K562 (cell line): ENCODE results near the gene TRAPPC12. TPM values are rescaled to one million over a fixed set of nuclear protein-coding genes. Genes with fewer than 3 reads are reported as not detected.

ENCODE experiments used
- HOXB6 ChIP-seq: fragments of 250-450 bp; sonication (Bioruptor Pico); IDR thresholded peaks from 2 replicates; pipeline ENCODE4 v1.5.1; 2022; ENCODE audit warnings: mild to moderate bottlenecking, borderline replicate concordance
- NR3C1 ChIP-seq: sonication (generic); formaldehyde crosslinking; IDR thresholded peaks from 2 replicates; pipeline ENCODE4 v1.8.1; 2022; ENCODE audit warnings: missing genetic modification reagents
- ZBED1 ChIP-seq: IDR thresholded peaks from 2 replicates; pipeline ENCODE4 v1.6.1; 2014
- ZNF318 ChIP-seq, 2 experiments: fragments of 450-650 bp; IDR thresholded peaks; 2 replicates each; pipeline ENCODE4 v1.6.1; 2016; ENCODE audit warnings: mild to moderate bottlenecking in 2 of 2, borderline replicate concordance in 1 of 2, low read depth in 1 of 2, moderate library complexity in 1 of 2
- polyA plus RNA-seq, 8 experiments: library from polyadenylated mRNA; depleted of rRNA in 4 of 8; stranded (reverse) in 5 of 8; unstranded in 3 of 8; fragments of >200 nt; fragmentation: Nextera tagmentation in 2 of 8; fragmentation: Illumina TruSeq in 1 of 8; extraction: Ambion mirVana in 2 of 8; extraction: Trizol in 1 of 8; gene quantifications; 2 replicates each; pipeline versions ENCODE4 v1.2.1 to v1.2.3, GENCODE V29; 2011 to 2014; ENCODE audit warnings: inconsistent platforms in 1 of 8, missing spikeins in 1 of 8
- total RNA-seq, 7 experiments: library from RNA; depleted of rRNA in 6 of 7; stranded (reverse); fragments of >200 nt in 6 of 7; fragmentation: Illumina TruSeq in 2 of 7; extraction: Trizol in 2 of 7; gene quantifications; 2 replicates each; pipeline versions ENCODE4 v1.2.1 to v1.2.3, GENCODE V29; 2011 to 2021; ENCODE audit warnings: low replicate concordance in 1 of 7
- TF ChIP-seq, protein P1 (sequence below): fragments of 250-450 bp; sonication (Bioruptor Pico); IDR thresholded peaks from 2 replicates; pipeline ENCODE4 v1.5.0; 2022; ENCODE audit warnings: mild to moderate bottlenecking

Gene TRAPPC12
- total and polyA plus RNA-seq, 9 of the 15 experiments (the other 6 are each of a cell fraction or from before 2014, with no cell fraction given) = 8.0 to 75.2 (median 39.1) TPM

DNA sequence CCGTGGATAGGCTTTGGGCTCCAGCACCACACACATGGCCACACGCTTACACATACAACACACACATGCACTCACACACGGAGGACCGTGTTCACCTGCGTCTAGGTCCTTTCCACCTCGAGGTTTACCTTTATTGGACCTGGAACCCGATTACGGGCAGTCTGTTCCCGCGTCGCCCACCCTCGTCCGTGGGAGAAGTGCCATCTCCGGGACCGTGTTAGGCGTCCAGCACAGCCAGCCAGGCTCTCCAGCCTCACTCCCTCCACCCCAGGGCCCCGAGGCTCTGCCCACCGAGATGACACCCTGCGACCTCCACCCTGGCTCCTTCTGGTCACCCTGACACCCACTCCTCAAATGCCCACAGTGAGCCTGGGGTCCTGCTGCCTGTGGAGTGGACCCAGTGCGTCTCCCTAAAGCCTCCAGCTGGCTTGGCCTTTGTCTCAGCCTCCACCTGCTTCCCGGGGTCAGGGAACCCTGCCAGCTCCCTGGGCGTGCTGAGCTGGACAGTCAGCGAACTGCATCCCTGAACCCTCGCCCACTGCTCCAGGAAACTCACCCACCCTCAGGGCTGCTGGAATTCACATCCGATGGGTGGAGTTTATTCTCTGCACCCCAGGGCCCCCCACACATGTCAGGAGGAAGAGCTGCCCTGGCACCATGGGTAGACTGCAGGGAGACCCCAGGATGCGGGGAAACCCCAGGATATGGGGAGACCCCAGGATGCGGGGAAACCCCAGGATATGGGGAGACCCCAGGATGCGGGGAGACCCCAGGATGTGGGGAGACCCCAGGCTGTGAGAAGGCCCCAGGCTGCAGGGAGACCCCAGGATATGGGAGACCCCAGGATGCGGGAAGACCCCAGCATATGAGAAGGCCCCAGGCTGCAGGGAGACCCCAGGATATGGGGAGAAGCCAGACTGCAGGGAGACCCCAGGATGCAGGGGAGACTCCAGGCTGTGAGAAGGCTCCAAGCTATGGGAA, 106.8 kb downstream of the TRAPPC12 start (continued):
- TF ChIP-seq ZNF318 (IDR thresholded peaks at IDR 0.05; ENCODE audit: borderline replicate concordance in 1 of 2, low read depth in 1 of 2) = no peak
- TF ChIP-seq, protein P1, sequence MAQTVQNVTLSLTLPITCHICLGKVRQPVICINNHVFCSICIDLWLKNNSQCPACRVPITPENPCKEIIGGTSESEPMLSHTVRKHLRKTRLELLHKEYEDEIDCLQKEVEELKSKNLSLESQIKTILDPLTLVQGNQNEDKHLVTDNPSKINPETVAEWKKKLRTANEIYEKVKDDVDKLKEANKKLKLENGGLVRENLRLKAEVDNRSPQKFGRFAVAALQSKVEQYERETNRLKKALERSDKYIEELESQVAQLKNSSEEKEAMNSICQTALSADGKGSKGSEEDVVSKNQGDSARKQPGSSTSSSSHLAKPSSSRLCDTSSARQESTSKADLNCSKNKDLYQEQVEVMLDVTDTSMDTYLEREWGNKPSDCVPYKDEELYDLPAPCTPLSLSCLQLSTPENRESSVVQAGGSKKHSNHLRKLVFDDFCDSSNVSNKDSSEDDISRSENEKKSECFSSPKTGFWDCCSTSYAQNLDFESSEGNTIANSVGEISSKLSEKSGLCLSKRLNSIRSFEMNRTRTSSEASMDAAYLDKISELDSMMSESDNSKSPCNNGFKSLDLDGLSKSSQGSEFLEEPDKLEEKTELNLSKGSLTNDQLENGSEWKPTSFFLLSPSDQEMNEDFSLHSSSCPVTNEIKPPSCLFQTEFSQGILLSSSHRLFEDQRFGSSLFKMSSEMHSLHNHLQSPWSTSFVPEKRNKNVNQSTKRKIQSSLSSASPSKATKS (CRISPR knock-in tag) = no peak
- TF ChIP-seq ZBED1 = no peak
- no peak for TF ChIP-seq NR3C1 (CRISPR knock-in tag)
- no peak for TF ChIP-seq HOXB6 (CRISPR knock-in tag)
